Stimulated activated CD4-positive, alpha-beta T cell treated with anti-CD3 and anti-CD28 coated beads, Interleukin-1b, Interleukin-23, amount 100 ng/mL, for 4 hours (primary cell): Measurements from ENCODE around the gene APC2.
"Not testable (repeated sequence)": the region's sequence is repeated elsewhere in the genome, so short reads cannot be mapped to it uniquely, and the experiment has no call there.

Experiments used
- DNase-seq, 2 donors: peaks; one replicate each; pipeline ENCODE4 v3.0.0-alpha.2; 2020; ENCODE audit warnings: low read depth in 2 of 2

The APC2 gene

GRCh38 chr19:1416014-1416841, 33.7 kb upstream of the APC2 start:
- no peak for DNase-seq

- DNase-seq = no peak
Observed at GRCh38 chr19:1417145-1417544, 32.8 kb upstream of the APC2 start.

- DNase-seq = no peak
Observed at GRCh38 chr19:1417681-1418495, 32.0 kb upstream of the APC2 start.

DNA sequence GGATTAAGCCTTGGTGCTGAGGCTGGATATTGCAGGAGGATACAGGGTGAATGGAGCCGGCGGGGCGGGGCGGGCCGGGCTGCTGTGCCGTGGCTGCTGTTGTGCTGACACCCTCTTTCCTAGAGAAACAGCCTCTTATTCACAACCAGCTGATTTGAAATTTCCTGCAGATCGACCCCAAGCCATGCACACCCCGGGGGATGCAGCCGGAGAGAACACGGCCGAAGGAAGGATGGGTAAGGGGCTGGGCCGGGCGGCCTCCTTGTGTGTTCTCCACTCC, 31.5 kb upstream of the APC2 start:
- DNase-seq = no peak

DNA sequence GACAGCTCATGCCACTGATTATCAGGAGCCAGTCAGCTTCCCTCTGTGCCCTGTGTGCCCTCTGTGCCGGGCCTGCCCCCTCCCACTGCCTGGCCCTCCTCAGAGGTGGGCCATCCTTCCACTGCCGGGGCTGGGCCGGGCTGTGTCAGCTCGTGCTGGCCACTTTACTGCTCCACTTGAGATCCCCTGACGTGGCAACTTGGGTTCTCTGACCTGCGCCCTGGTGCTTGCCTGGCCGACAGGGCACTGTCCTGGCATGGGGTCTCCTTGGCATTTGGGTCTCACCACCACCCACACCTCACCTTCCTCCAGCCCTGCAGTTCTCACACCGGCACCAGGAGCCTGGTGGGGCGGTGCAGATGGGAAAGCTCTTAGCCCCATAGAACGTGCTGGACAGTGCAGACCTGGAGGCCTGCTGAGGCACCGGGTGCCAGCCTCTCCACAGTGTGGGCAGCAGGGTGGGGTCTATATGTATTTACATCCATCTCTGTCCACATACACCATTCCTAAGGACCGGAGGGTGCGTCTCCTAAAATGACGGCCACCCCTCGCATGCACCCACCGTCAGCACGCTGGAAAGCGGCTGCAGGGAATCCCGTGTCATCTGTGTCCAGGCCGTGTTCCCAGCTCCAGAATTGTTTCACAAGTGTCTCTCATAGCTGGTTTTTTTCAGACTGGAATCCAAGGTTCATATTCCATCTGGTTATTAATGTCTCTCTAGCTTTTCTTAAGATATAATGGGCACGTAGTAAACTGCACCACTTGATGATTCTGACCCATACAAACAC, 30.8 kb upstream of the APC2 start:
- no peak for DNase-seq

DNA sequence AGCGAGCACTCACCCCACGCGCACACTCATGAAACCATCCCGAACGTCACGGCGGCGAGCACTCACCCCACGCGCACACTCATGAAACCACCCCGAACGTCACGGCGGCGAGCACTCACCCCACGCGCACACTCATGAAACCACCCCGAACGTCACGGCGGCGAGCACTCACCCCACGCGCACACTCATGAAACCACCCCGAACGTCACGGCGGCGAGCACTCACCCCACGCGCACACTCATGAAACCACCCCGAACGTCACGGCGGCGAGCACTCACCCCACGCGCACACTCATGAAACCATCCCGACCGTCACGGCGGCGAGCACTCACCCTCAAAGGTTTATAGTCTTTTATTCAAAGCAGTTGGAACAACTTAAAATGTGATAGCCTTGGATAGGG, 29.8 kb upstream of the APC2 start:
- DNase-seq = not testable (repeated sequence)

GRCh38 chr19:1420590-1420989, 29.3 kb upstream of the APC2 start:
- DNase-seq = no peak

GRCh38 chr19:1421218-1421957, 28.5 kb upstream of the APC2 start:
- DNase-seq = no peak

GRCh38 chr19:1421958-1422305, 28.0 kb upstream of the APC2 start:
- no peak for DNase-seq

- DNase-seq = no peak
Observed at GRCh38 chr19:1422360-1422759, 27.6 kb upstream of the APC2 start.

GRCh38 chr19:1422943-1423342, 27.0 kb upstream of the APC2 start:
- DNase-seq = no peak

- no peak for DNase-seq
Observed at GRCh38 chr19:1423436-1424191, 26.3 kb upstream of the APC2 start.

- no peak for DNase-seq
Observed at GRCh38 chr19:1424192-1424955, 25.5 kb upstream of the APC2 start.

GRCh38 chr19:1425102-1425837, 24.7 kb upstream of the APC2 start:
- no peak for DNase-seq

DNA sequence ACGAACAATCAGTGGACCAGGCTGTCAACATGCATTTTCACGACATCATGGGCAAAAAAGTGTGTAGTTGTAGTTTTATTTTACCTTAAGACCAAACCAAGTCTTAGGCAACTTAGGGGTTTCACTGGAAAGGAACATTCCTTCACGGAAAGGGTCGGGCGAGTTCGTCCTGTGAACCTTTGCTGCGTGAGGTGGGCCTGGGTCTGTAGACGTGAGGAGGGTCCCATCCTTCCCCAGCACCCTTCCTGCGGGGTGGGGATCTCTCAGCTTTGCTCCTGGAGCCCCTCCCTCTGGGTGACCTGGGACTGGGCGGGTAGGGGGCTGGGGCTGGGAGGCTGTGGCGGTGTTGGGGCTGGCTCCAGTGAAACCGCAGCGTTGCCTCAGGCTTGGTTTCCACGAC, 24.0 kb upstream of the APC2 start:
- DNase-seq = no peak

DNA sequence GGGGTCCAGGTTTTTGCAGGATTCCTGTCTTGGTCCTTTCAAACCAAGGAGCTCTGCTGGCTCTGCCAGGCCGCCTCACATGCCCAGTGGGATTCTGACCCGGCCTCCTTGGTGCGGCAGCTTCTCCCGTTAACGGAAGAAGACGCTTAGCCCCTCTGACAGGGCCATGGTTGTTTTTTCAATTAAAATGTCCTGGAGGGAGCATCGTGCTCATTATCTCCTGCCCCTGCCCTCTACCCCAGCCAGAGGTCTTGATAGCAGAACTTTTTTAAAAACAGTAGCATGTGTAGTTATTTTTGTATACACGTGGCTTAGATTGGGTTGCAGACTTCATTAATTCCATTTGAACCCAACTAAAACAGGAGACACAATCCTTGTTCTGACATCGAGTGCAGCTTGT, 23.2 kb upstream of the APC2 start:
- no peak for DNase-seq

GRCh38 chr19:1427221-1427920, 22.6 kb upstream of the APC2 start:
- DNase-seq = no peak

GRCh38 chr19:1428738-1429391, 21.1 kb upstream of the APC2 start:
- no peak for DNase-seq

DNA sequence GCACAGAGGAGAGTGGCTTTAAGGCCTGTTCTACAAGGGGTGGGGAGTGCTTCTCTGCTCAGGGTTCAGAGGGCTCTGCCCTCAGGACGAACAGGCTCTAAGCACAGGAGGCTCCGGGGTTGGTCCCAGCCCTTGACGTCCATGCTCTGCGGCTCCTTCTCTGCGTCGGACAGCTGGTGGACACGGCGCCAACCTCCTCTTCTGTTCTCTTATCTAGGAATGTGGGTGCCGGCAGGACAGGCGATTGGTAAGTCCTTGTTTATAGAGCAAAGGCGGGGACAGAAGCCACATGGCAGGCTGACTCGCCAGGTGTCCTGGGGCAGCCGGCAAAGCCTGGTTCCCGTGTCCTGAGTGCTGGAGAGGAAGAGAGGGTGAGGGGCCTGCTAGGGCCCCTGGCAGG, 20.2 kb upstream of the APC2 start:
- DNase-seq = no peak
